ENCODE data around the gene WDR59.

The WDR59 gene

DNA sequence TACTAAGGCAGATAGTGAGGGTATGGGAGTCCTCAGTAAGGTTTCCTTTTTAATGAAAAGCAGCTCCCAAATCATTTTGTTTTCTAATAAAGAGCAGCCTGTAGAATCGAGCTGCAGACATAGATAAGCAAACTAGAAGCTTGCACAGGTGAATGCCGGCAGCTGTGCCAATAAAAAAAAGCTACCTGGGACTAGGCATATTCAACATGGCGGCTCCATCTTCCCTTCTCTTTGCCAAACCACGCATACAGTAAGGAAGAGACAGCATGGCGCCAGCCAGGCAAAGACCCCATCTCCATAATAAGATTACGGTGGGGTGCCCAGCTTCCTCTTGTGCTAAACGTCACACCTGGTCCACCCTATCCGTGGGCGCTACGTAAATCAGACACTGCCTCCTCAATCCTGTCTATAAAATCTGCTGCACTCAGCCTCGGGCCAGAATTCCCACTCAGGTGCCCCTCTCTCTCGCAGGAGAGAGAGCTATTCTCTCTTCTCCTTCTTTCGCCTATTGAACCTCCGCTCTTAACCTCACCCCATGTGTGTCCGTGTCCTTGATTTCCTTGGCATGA is 117.6 kb downstream of the WDR59 start:
- POLR2A ChIA-PET = interaction anchor here (1.1 kb wide), 1 partner anchor 201 kb away, joined by 3 read pairs; the partner anchor contains the start of gene RFWD3
- no peaks in the 10 kb centered on the region for H3K9me3 ChIP-seq (ENCODE audit: control insufficient read depth, insufficient read depth, low read depth, low read length)
- TF ChIP-seq, protein P1, sequence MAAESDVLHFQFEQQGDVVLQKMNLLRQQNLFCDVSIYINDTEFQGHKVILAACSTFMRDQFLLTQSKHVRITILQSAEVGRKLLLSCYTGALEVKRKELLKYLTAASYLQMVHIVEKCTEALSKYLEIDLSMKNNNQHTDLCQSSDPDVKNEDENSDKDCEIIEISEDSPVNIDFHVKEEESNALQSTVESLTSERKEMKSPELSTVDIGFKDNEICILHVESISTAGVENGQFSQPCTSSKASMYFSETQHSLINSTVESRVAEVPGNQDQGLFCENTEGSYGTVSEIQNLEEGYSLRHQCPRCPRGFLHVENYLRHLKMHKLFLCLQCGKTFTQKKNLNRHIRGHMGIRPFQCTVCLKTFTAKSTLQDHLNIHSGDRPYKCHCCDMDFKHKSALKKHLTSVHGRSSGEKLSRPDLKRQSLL (tag by site-specific recombination; IDR thresholded peaks at IDR 0.05) = no peak
- TF ChIP-seq, protein P2, sequence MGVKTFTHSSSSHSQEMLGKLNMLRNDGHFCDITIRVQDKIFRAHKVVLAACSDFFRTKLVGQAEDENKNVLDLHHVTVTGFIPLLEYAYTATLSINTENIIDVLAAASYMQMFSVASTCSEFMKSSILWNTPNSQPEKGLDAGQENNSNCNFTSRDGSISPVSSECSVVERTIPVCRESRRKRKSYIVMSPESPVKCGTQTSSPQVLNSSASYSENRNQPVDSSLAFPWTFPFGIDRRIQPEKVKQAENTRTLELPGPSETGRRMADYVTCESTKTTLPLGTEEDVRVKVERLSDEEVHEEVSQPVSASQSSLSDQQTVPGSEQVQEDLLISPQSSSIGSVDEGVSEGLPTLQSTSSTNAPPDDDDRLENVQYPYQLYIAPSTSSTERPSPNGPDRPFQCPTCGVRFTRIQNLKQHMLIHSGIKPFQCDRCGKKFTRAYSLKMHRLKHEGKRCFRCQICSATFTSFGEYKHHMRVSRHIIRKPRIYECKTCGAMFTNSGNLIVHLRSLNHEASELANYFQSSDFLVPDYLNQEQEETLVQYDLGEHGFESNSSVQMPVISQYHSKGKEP (tag by site-specific recombination; IDR thresholded peaks at IDR 0.05) = no peak
- TF ChIP-seq, protein P3, sequence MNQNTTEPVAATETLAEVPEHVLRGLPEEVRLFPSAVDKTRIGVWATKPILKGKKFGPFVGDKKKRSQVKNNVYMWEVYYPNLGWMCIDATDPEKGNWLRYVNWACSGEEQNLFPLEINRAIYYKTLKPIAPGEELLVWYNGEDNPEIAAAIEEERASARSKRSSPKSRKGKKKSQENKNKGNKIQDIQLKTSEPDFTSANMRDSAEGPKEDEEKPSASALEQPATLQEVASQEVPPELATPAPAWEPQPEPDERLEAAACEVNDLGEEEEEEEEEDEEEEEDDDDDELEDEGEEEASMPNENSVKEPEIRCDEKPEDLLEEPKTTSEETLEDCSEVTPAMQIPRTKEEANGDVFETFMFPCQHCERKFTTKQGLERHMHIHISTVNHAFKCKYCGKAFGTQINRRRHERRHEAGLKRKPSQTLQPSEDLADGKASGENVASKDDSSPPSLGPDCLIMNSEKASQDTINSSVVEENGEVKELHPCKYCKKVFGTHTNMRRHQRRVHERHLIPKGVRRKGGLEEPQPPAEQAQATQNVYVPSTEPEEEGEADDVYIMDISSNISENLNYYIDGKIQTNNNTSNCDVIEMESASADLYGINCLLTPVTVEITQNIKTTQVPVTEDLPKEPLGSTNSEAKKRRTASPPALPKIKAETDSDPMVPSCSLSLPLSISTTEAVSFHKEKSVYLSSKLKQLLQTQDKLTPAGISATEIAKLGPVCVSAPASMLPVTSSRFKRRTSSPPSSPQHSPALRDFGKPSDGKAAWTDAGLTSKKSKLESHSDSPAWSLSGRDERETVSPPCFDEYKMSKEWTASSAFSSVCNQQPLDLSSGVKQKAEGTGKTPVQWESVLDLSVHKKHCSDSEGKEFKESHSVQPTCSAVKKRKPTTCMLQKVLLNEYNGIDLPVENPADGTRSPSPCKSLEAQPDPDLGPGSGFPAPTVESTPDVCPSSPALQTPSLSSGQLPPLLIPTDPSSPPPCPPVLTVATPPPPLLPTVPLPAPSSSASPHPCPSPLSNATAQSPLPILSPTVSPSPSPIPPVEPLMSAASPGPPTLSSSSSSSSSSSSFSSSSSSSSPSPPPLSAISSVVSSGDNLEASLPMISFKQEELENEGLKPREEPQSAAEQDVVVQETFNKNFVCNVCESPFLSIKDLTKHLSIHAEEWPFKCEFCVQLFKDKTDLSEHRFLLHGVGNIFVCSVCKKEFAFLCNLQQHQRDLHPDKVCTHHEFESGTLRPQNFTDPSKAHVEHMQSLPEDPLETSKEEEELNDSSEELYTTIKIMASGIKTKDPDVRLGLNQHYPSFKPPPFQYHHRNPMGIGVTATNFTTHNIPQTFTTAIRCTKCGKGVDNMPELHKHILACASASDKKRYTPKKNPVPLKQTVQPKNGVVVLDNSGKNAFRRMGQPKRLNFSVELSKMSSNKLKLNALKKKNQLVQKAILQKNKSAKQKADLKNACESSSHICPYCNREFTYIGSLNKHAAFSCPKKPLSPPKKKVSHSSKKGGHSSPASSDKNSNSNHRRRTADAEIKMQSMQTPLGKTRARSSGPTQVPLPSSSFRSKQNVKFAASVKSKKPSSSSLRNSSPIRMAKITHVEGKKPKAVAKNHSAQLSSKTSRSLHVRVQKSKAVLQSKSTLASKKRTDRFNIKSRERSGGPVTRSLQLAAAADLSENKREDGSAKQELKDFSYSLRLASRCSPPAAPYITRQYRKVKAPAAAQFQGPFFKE (tag by site-specific recombination; IDR thresholded peaks at IDR 0.05; ENCODE audit: borderline replicate concordance) = no peak
- H3K27ac ChIP-seq (ENCODE audit: extremely low read depth, low read depth, low read length) = no peak overlapping the region
- no peaks in the 10 kb centered on the region for H3K4me1 ChIP-seq (ENCODE audit: control insufficient read depth, insufficient read depth, low read length)
- H3K4me3 ChIP-seq (ENCODE audit: low read depth, low read length) = no peak overlapping the region
- H3K36me3 ChIP-seq (ENCODE audit: control insufficient read depth in 2 of 2, insufficient read depth in 1 of 2, low read length in 2 of 2) = peaks cover 0 to 7% of the 10 kb centered on the region in 2 experiments; a peak in 1 of 3 replicates
- CTCF ChIA-PET = interaction anchor here (0.6 to 1.0 kb wide), 3 partner anchors 11 to 244 kb away, joined by 4 to 6 read pairs (median 4); no protein-coding TSS in a partner anchor

DNA sequence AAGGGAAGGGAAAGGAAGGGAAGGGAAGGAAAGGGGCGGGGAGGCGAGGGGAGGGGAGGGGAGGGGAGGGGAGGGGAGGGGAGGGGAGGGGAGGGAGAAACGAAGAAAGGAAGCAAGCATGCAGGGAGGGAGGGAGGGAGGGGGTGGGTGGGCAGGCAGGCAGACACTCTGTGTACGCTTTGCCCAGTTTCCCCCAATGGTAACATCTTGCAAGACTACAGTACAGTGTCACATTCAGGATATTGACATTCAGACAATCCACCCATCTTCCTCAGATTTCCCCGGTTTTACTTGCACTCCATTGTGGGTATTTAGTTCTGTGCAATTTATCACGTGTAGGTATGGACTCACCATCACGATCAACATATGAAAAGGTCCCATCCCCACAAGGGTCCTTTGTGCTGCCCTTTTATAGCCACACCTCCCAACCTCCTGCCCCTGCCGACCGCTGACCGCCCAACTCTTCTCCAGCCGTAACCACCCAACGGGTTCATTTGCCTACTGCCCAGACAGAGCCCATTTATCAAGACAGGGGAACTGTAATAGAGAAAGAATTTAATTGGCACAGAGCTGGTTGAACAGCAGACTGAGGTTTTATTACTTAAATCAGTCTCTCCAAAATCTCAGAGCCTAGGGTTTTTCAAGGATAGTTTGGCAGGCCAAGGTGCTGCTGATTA is 118.9 kb downstream of the WDR59 start:
- no peaks in the 10 kb centered on the region for H3K36me3 ChIP-seq (ENCODE audit: control insufficient read depth in 2 of 2, insufficient read depth in 1 of 2, low read length in 2 of 2)
- H3K27ac ChIP-seq (ENCODE audit: extremely low read depth, low read depth, low read length) = no peak overlapping the region
- no peaks in the 10 kb centered on the region for H3K9me3 ChIP-seq (ENCODE audit: control insufficient read depth, insufficient read depth, low read depth, low read length)
- POLR2A ChIA-PET = interaction anchor here (0.7 to 1.1 kb wide), 2 partner anchors 94 to 200 kb away, joined by 3 to 5 read pairs; partner anchors contain the start of gene RFWD3
- CTCF ChIA-PET = interaction anchor here (7.3 kb wide), 1 partner anchor 53 kb away, joined by 78 read pairs; no protein-coding TSS in a partner anchor
- no peaks in the 10 kb centered on the region for H3K4me1 ChIP-seq (ENCODE audit: control insufficient read depth, insufficient read depth, low read length)
- H3K4me3 ChIP-seq (ENCODE audit: low read depth, low read length) = no peak overlapping the region
- no peak for TF ChIP-seq ZNF175 (tag by site-specific recombination; IDR thresholded peaks at IDR 0.05)
- no peak for TF ChIP-seq PRDM1 (tag by site-specific recombination; IDR thresholded peaks at IDR 0.05)
- TF ChIP-seq KLF7 (tag by site-specific recombination; IDR thresholded peaks at IDR 0.05; ENCODE audit: borderline replicate concordance) = no peak
- TF ChIP-seq MEIS1 (CRISPR knock-in tag; IDR thresholded peaks at IDR 0.05; ENCODE audit: borderline replicate concordance) = no peak
- TF ChIP-seq GLIS2 (tag by site-specific recombination; IDR thresholded peaks at IDR 0.05) = no peak
- TF ChIP-seq MYNN (tag by site-specific recombination; IDR thresholded peaks at IDR 0.05; ENCODE audit: borderline replicate concordance) = no peak
- TF ChIP-seq, protein P4, sequence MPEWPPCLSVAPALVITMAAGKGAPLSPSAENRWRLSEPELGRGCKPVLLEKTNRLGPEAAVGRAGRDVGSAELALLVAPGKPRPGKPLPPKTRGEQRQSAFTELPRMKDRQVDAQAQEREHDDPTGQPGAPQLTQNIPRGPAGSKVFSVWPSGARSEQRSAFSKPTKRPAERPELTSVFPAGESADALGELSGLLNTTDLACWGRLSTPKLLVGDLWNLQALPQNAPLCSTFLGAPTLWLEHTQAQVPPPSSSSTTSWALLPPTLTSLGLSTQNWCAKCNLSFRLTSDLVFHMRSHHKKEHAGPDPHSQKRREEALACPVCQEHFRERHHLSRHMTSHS (tag by site-specific recombination; IDR thresholded peaks at IDR 0.05) = no peak
- TF ChIP-seq ZNF366 (tag by site-specific recombination; conservative IDR thresholded peaks at IDR 0.05) = no peak
- TF ChIP-seq HOXD13 (CRISPR knock-in tag; IDR thresholded peaks at IDR 0.05; ENCODE audit: borderline replicate concordance) = no peak
- no peak for TF ChIP-seq TCF7L2 (IDR thresholded peaks at IDR 0.05; ENCODE audit: borderline replicate concordance, low read depth, low read length)
- no peak for TF ChIP-seq ZNF558 (tag by site-specific recombination; IDR thresholded peaks at IDR 0.05)
- no peak for TF ChIP-seq ZNF76 (tag by site-specific recombination; IDR thresholded peaks at IDR 0.05; ENCODE audit: borderline replicate concordance, low read depth)
- TF ChIP-seq ZNF223 (tag by site-specific recombination; IDR thresholded peaks at IDR 0.05) = no peak
- TF ChIP-seq, protein P5, sequence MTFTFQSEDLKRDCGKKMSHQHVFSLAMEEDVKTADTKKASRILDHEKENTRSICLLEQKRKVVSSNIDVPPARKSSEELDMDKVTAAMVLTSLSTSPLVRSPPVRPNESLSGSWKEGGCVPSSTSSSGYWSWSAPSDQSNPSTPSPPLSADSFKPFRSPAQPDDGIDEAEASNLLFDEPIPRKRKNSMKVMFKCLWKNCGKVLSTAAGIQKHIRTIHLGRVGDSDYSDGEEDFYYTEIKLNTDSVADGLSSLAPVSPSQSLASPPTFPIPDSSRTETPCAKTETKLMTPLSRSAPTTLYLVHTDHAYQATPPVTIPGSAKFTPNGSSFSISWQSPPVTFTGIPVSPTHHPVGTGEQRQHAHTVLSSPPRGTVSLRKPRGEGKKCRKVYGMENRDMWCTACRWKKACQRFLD (tag by site-specific recombination; IDR thresholded peaks at IDR 0.05) = no peak
- TF ChIP-seq, protein P6, sequence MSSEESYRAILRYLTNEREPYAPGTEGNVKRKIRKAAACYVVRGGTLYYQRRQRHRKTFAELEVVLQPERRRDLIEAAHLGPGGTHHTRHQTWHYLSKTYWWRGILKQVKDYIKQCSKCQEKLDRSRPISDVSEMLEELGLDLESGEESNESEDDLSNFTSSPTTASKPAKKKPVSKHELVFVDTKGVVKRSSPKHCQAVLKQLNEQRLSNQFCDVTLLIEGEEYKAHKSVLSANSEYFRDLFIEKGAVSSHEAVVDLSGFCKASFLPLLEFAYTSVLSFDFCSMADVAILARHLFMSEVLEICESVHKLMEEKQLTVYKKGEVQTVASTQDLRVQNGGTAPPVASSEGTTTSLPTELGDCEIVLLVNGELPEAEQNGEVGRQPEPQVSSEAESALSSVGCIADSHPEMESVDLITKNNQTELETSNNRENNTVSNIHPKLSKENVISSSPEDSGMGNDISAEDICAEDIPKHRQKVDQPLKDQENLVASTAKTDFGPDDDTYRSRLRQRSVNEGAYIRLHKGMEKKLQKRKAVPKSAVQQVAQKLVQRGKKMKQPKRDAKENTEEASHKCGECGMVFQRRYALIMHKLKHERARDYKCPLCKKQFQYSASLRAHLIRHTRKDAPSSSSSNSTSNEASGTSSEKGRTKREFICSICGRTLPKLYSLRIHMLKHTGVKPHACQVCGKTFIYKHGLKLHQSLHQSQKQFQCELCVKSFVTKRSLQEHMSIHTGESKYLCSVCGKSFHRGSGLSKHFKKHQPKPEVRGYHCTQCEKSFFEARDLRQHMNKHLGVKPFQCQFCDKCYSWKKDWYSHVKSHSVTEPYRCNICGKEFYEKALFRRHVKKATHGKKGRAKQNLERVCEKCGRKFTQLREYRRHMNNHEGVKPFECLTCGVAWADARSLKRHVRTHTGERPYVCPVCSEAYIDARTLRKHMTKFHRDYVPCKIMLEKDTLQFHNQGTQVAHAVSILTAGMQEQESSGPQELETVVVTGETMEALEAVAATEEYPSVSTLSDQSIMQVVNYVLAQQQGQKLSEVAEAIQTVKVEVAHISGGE (tag by site-specific recombination; conservative IDR thresholded peaks at IDR 0.05; ENCODE audit: low read depth) = no peak

Measured in HEK293 (cell line).